Measurements from ENCODE around the gene TUT7. TPM values are rescaled to one million over a fixed set of nuclear protein-coding genes. Genes with fewer than 3 reads are reported as not detected.

TUT7 gene
- polyA plus RNA-seq, 1 experiment: 31.8 TPM

DNA sequence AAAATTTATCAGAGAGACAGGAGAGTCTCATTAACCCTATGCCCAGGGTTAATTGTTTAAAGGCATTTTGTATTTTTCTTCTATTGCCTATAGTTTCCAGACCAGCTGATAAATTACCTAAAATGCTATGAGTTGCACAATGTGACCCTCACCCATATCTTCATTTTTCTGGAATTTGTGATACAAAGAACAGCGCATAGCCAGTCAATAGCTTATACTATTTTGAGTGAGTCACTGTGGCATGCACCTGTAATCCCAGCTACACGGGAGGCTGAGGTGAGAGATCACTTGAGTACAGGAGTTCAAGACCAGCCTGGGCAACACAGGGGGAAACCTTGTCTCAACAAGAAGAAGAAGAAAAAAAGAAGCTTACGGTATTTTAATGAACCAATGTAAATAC is 97.6 kb downstream of the TUT7 start:
- DNase-seq (ENCODE audit: low read depth, low spot score): no peak
- TF ChIP-seq, protein P1, sequence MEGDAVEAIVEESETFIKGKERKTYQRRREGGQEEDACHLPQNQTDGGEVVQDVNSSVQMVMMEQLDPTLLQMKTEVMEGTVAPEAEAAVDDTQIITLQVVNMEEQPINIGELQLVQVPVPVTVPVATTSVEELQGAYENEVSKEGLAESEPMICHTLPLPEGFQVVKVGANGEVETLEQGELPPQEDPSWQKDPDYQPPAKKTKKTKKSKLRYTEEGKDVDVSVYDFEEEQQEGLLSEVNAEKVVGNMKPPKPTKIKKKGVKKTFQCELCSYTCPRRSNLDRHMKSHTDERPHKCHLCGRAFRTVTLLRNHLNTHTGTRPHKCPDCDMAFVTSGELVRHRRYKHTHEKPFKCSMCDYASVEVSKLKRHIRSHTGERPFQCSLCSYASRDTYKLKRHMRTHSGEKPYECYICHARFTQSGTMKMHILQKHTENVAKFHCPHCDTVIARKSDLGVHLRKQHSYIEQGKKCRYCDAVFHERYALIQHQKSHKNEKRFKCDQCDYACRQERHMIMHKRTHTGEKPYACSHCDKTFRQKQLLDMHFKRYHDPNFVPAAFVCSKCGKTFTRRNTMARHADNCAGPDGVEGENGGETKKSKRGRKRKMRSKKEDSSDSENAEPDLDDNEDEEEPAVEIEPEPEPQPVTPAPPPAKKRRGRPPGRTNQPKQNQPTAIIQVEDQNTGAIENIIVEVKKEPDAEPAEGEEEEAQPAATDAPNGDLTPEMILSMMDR (IDR thresholded peaks at IDR 0.05; ENCODE audit: low read depth, low read length): no peak
- no peak overlapping the region for H3K27ac ChIP-seq (ENCODE audit: low read depth, low read length)
- CTCF ChIA-PET: interaction anchor here (1.2 to 1.8 kb wide), 3 partner anchors 17 to 55 kb away, joined by 5 to 8 read pairs (median 6); no protein-coding TSS in a partner anchor
- H3K9me3 ChIP-seq (ENCODE audit: control insufficient read depth, insufficient read depth, low read length): no peaks in the 10 kb centered on the region
- no peaks in the 10 kb centered on the region for H3K27me3 ChIP-seq (ENCODE audit: control insufficient read depth, insufficient read depth, low read length)
- POLR2A ChIA-PET: no interaction called here
- H3K4me3 ChIP-seq (ENCODE audit: low read depth, low read length): no peak overlapping the region

GRCh38 chr9:86253577-86253976 is 100.6 kb downstream of the TUT7 start:
- ChIA-PET CTCF (no interaction called here), POLR2A (no interaction called here)
- no peak overlapping the region for H3K27ac ChIP-seq (ENCODE audit: low read depth, low read length)
- no peaks in the 10 kb centered on the region for H3K27me3 ChIP-seq (ENCODE audit: control insufficient read depth, insufficient read depth, low read length)
- no peak overlapping the region for H3K4me3 ChIP-seq (ENCODE audit: low read depth, low read length)
- DNase-seq (ENCODE audit: low read depth, low spot score): no peak
- TF ChIP-seq, protein P1 (IDR thresholded peaks at IDR 0.05; ENCODE audit: low read depth, low read length): no peak
- H3K9me3 ChIP-seq (ENCODE audit: control insufficient read depth, insufficient read depth, low read length): no peaks in the 10 kb centered on the region

- ChIA-PET POLR2A (no interaction called here), CTCF (no interaction called here)
- TF ChIP-seq, protein P1 (IDR thresholded peaks at IDR 0.05; ENCODE audit: low read depth, low read length): no peak
- Histone ChIP-seq H3K27ac (ENCODE audit: low read depth, low read length) (no peak overlapping the region), H3K9me3 (ENCODE audit: control insufficient read depth, insufficient read depth, low read length) (no peaks in the 10 kb centered on the region), H3K4me3 (ENCODE audit: low read depth, low read length) (no peak overlapping the region), H3K27me3 (ENCODE audit: control insufficient read depth, insufficient read depth, low read length) (no peaks in the 10 kb centered on the region)
- DNase-seq (ENCODE audit: low read depth, low spot score): no peak
Observed at GRCh38 chr9:86252870-86253269, 101.3 kb downstream of the TUT7 start.

DNA sequence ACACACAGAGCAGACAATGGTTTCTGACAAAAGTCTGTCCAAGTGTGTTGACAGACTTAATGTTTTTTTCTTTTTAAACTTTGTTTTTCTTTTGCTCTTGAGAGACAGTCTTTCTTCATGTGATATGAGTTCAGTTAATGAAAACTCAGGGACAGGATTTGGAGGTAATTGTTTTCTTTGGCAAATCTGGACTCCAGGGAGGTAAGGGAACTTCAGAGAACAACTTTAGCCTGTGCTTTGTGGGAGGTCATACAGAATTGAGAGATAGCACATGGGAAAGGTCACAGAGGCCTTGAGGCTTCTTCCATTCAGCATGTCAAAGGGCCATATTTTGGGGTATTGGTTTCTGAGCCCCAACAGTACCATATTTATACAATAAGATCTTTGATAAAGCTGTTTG is 104.1 kb downstream of the TUT7 start:
- Histone ChIP-seq H3K27ac (ENCODE audit: low read depth, low read length) (no peak overlapping the region), H3K27me3 (ENCODE audit: control insufficient read depth, insufficient read depth, low read length) (no peaks in the 10 kb centered on the region), H3K4me3 (ENCODE audit: low read depth, low read length) (no peak overlapping the region), H3K9me3 (ENCODE audit: control insufficient read depth, insufficient read depth, low read length) (no peaks in the 10 kb centered on the region)
- no peak for DNase-seq (ENCODE audit: low read depth, low spot score)
- CTCF ChIA-PET: interaction anchor here (0.6 to 1.2 kb wide), 3 partner anchors 11 to 50 kb away, joined by 3 read pairs; no protein-coding TSS in a partner anchor
- TF ChIP-seq, protein P1 (IDR thresholded peaks at IDR 0.05; ENCODE audit: low read depth, low read length): no peak
- POLR2A ChIA-PET: no interaction called here

GRCh38 chr9:86248746-86249145 is 105.5 kb downstream of the TUT7 start:
- ChIA-PET CTCF (interaction anchor here (0.6 kb wide), 1 partner anchor 44 kb away, joined by 3 read pairs; no protein-coding TSS in a partner anchor), POLR2A (no interaction called here)
- TF ChIP-seq, protein P1 (IDR thresholded peaks at IDR 0.05; ENCODE audit: low read depth, low read length): no peak
- H3K27me3 ChIP-seq (ENCODE audit: control insufficient read depth, insufficient read depth, low read length): no peaks in the 10 kb centered on the region
- no peaks in the 10 kb centered on the region for H3K9me3 ChIP-seq (ENCODE audit: control insufficient read depth, insufficient read depth, low read length)
- no peak overlapping the region for H3K27ac ChIP-seq (ENCODE audit: low read depth, low read length)
- no peak for DNase-seq (ENCODE audit: low read depth, low spot score)
- no peak overlapping the region for H3K4me3 ChIP-seq (ENCODE audit: low read depth, low read length)
